Kidney (tissue), 14 donors: ENCODE results near the gene ARHGEF10L. TPM values are rescaled to one million over a fixed set of nuclear protein-coding genes. Genes with fewer than 3 reads are reported as not detected.
A peak's percentile ranks its signal among the peaks of the same experiment; 100 is the strongest.

ENCODE experiments used
- DNase-seq, 5 donors: peaks; one replicate each; pipeline ENCODE4 v3.0.0-alpha.2; 2013 to 2020
- FAIRE-seq: peaks from 2 replicates; lab custom pipeline; 2012; peaks lifted over from hg19 to GRCh38; lab: Jason Lieb, UNC
- H3K27ac ChIP-seq, 2 donors: one replicate each; pipeline ENCODE4 v1.7.0; 2013; ENCODE audit warnings: low read depth in 2 of 2, low read length in 2 of 2, inconsistent platforms in 1 of 2
- H3K27me3 ChIP-seq: one replicate; pipeline ENCODE4 v1.7.1; 2013; ENCODE audit warnings: low read length, inconsistent platforms; ENCODE audit not compliant: control insufficient read depth, insufficient read depth
- H3K36me3 ChIP-seq, 3 donors: one replicate each; pipeline versions ENCODE4 v1.7.0 to v1.7.1; 2013; ENCODE audit warnings: low read length in 3 of 3, control low read depth in 1 of 3, inconsistent platforms in 1 of 3; ENCODE audit not compliant: insufficient read depth in 3 of 3, control insufficient read depth in 2 of 3
- H3K4me1 ChIP-seq, 3 donors: one replicate each; pipeline versions ENCODE4 v1.7.0 to v1.7.1; 2013; ENCODE audit warnings: low read length in 3 of 3, inconsistent platforms in 1 of 3, low read depth in 1 of 3; ENCODE audit not compliant: control insufficient read depth in 2 of 3, insufficient read depth in 2 of 3
- H3K4me3 ChIP-seq, 3 donors: one replicate each; pipeline versions ENCODE4 v1.7.0 to v1.8.1; 2013; ENCODE audit warnings: low read length in 3 of 3, control low read depth in 1 of 3, inconsistent platforms in 1 of 3
- H3K9ac ChIP-seq, 3 donors: one replicate each; pipeline versions ENCODE4 v1.7.0 to v1.7.1; 2013; ENCODE audit warnings: low read length in 3 of 3, control low read depth in 1 of 3, inconsistent platforms in 1 of 3
- H3K9me3 ChIP-seq, 3 donors: one replicate each; pipeline versions ENCODE4 v1.7.0 to v1.7.1; 2013; ENCODE audit warnings: low read length in 3 of 3, control low read depth in 1 of 3, inconsistent platforms in 1 of 3; ENCODE audit not compliant: control insufficient read depth in 2 of 3, insufficient read depth in 1 of 3
- CTCF ChIP-seq: IDR thresholded peaks from 3 replicates; pipeline ENCODE4 v1.5.1; 2012; ENCODE audit warnings: mild to moderate bottlenecking, moderate library complexity, borderline replicate concordance; ENCODE audit not compliant: insufficient read depth; ENCODE audit errors: extremely low read depth
- intact Hi-C: fragments of 100-400 bp; cut with DNase I; formaldehyde crosslinking; loops from one replicate; pipeline ENCODE4 v1.11.1; 2022
- polyA plus RNA-seq: library from polyadenylated mRNA; stranded (reverse); fragments of 350-450 nt; fragmentation: Illumina TruSeq; extraction: RNeasy Lipid Tissue Mini Kit (QIAGEN cat#74804); gene quantifications from one replicate; pipeline ENCODE4 v1.2.3, GENCODE V29; 2014; ENCODE audit warnings: low read depth, low replicate concordance; ENCODE audit not compliant: insufficient read depth
- total RNA-seq: library from RNA; stranded (reverse); fragmentation: NEBNext Ultra II Directional; extraction: Animal tissue kit (Norgen Biotek cat#: 25700); gene quantifications from one replicate; pipeline ENCODE4 v1.2.1, GENCODE V29; 2021
- donor health status: control.
- donor health status: control.
- donor health status: control.
- donor health status: control.
- donor health status: control.
- donor health status: DM: yes; HTN: yes; CAD: no.
- donor health status: Normal renal cell carcinoma (clear cell type).

ARHGEF10L gene
- total and polyA plus RNA-seq, 2 donors from 2014 or later, result 40.8 to 91.9 TPM

- no peaks in the 10 kb centered on the region for H3K27me3 ChIP-seq
- no peak overlapping the region for H3K4me3 ChIP-seq
- peaks cover 3 to 52% (median 20%) of the 10 kb centered on the region in 3 donors for H3K36me3 ChIP-seq
- H3K4me1 ChIP-seq, result peaks cover 0 to 2% (median 0%) of the 10 kb centered on the region in 3 donors
- no peak for TF ChIP-seq CTCF
- H3K9me3 ChIP-seq, result no peaks in the 10 kb centered on the region
- intact Hi-C loops, result no loop called here
- no peak for DNase-seq
- no peak overlapping the region for H3K9ac ChIP-seq
- no peak overlapping the region for H3K27ac ChIP-seq
- FAIRE-seq, result no peak
These were observed 77.3 kb downstream of the ARHGEF10L start for GRCh38 chr1:17616731-17617279.

- H3K27me3 ChIP-seq, result no peaks in the 10 kb centered on the region
These were observed 78.5 kb downstream of the ARHGEF10L start for GRCh38 chr1:17617787-17618557.

GRCh38 chr1:17618558-17619247 lies 79.2 kb downstream of the ARHGEF10L start:
- Histone ChIP-seq H3K36me3 (peaks cover 0 to 63% (median 32%) of the 10 kb centered on the region in 3 donors), H3K9me3 (no peaks in the 10 kb centered on the region), H3K4me1 (peaks cover 0 to 2% (median 0%) of the 10 kb centered on the region in 3 donors), H3K27me3 (no peaks in the 10 kb centered on the region), H3K27ac (peak overlapping the region in 1 of 2 donors; percentile 8), H3K9ac (no peak overlapping the region), H3K4me3 (no peak overlapping the region)
- FAIRE-seq, result no peak
- intact Hi-C loops, result no loop called here
- DNase-seq, result no peak
- no peak for TF ChIP-seq CTCF

More at GRCh38 chr1:17617787-17618557, 78.5 kb downstream of the ARHGEF10L start:
- no peak for FAIRE-seq
- peak overlapping the region in 1 of 2 donors; percentile 8 for H3K27ac ChIP-seq
- no peak for TF ChIP-seq CTCF
- intact Hi-C loops, result no loop called here
- H3K4me1 ChIP-seq, result peaks cover 0 to 2% (median 0%) of the 10 kb centered on the region in 3 donors
- peaks cover 3 to 56% (median 27%) of the 10 kb centered on the region in 3 donors for H3K36me3 ChIP-seq
- H3K9ac ChIP-seq, result no peak overlapping the region
- DNase-seq, result no peak
- H3K9me3 ChIP-seq, result no peaks in the 10 kb centered on the region
- no peak overlapping the region for H3K4me3 ChIP-seq
